Measurements from ENCODE around the gene FAM151B. TPM values are rescaled to one million over a fixed set of nuclear protein-coding genes. Genes with fewer than 3 reads are reported as not detected.

FAM151B gene
- total RNA-seq, 3 donors from 2014 or later, result 1.2 to 3.2 (median 1.5) TPM

DNA sequence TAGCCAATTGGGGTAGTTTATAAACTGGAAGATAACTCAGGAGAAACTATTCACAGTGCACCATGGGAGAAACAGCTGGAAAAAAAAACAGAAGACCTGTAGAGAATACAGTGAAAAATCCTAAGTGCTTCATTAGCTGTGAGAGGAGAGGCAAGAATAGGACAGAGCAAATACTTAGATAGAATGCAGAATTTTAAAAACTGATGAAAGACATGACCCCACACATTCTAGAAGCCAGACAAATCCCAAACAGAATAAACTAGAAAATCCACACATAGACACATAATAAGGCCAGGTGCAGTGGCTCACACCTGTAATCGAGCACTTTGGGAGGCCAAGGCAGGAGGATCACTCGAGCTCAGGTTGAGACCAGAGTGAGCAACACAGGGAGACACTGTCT, 7.5 kb upstream of the FAM151B start:
- no peak for DNase-seq
- Histone ChIP-seq H3K36me3 (ENCODE audit: low read depth) (no peaks in the 10 kb centered on the region), H3K4me1 (ENCODE audit: low read depth) (no peaks in the 10 kb centered on the region), H3K4me3 (no peak overlapping the region), H3K9me3 (no peaks in the 10 kb centered on the region)
- TF ChIP-seq, protein P1, sequence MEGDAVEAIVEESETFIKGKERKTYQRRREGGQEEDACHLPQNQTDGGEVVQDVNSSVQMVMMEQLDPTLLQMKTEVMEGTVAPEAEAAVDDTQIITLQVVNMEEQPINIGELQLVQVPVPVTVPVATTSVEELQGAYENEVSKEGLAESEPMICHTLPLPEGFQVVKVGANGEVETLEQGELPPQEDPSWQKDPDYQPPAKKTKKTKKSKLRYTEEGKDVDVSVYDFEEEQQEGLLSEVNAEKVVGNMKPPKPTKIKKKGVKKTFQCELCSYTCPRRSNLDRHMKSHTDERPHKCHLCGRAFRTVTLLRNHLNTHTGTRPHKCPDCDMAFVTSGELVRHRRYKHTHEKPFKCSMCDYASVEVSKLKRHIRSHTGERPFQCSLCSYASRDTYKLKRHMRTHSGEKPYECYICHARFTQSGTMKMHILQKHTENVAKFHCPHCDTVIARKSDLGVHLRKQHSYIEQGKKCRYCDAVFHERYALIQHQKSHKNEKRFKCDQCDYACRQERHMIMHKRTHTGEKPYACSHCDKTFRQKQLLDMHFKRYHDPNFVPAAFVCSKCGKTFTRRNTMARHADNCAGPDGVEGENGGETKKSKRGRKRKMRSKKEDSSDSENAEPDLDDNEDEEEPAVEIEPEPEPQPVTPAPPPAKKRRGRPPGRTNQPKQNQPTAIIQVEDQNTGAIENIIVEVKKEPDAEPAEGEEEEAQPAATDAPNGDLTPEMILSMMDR (IDR thresholded peaks at IDR 0.05), result no peak
- intact Hi-C loops (cut with DNase I, micrococcal nuclease), result loop anchor here (10.0 kb wide), 1 partner anchor 194 kb away; no protein-coding TSS in a partner anchor
- ATAC-seq, result no peak

DNA sequence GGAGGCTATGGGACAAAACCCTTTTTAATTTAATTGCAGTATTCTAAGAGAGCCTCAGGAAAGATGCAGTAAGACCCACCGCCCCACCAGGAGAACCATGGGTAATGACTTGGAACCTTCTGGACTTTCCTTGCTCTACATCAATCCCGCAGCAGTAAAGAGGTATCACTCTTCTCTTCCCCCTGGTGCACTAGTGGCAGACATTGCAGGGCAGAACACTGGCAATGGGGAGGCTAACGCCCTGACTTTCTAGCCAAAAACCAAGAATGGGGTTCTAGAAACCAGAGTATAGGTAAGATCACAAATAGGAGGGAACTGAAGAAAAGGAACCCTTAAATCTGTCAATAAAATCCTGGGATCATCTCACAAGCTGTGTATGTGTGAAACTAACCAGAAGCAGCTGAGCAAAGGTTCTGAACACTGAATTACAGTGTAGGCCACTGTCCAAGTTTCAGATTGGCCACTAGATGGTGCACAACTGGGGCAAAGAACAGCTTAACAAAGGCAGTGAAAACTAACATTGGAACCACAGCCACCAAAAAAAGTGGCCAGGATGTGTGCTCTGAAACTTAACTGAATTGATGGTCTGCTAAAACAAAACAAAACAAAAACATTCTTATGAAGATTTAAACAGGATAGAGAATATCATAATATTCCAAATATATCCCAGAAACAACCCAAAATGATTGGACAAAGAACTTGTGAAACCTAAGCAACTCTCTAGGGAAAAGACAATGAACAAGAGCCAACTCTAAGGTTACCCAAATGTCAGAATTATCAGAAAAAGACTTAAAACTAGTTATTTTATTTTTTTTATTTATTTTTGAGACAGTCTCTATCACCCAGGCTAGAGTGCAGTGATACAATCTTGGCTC, 6.6 kb upstream of the FAM151B start:
- no peaks in the 10 kb centered on the region for H3K36me3 ChIP-seq (ENCODE audit: low read depth)
- ATAC-seq, result peak; percentile 91
- DNase-seq, result peak in 1 of 3 donors; percentile 67
- intact Hi-C loops (cut with DNase I, micrococcal nuclease), result loop anchor here (10.0 kb wide), 1 partner anchor 194 kb away; no protein-coding TSS in a partner anchor
- TF ChIP-seq, protein P1 (IDR thresholded peaks at IDR 0.05), result peak; percentile 80
- no peaks in the 10 kb centered on the region for H3K9me3 ChIP-seq
- no peaks in the 10 kb centered on the region for H3K4me1 ChIP-seq (ENCODE audit: low read depth)
- H3K4me3 ChIP-seq, result no peak overlapping the region

DNA sequence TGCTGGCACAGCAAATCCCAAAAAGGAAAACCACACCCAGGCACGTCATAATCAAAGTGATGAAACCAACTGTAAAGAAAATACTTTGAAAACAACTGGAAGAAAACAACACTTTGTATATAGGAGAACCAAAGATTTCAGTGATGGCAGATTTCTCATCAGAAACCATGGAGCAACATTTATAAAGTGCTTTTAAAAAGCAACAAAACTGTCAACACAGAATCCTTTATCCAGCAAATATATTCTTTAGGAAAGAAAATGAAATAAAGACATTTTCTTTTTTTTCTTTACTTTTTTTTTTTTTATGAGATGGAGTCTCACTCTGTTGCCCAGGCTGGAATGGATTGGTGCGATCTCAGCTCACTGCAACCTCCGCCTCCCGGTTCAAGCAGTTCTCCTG, 5.3 kb upstream of the FAM151B start:
- Histone ChIP-seq H3K9me3 (no peaks in the 10 kb centered on the region), H3K4me1 (ENCODE audit: low read depth) (peaks cover 5% of the 10 kb centered on the region), H3K4me3 (no peak overlapping the region), H3K36me3 (ENCODE audit: low read depth) (no peaks in the 10 kb centered on the region)
- no peak for ATAC-seq
- TF ChIP-seq, protein P1 (IDR thresholded peaks at IDR 0.05), result no peak
- no peak for DNase-seq
- intact Hi-C loops (cut with DNase I, micrococcal nuclease), result loop anchor here (10.0 kb wide), 1 partner anchor 192 kb away; no protein-coding TSS in a partner anchor

DNA sequence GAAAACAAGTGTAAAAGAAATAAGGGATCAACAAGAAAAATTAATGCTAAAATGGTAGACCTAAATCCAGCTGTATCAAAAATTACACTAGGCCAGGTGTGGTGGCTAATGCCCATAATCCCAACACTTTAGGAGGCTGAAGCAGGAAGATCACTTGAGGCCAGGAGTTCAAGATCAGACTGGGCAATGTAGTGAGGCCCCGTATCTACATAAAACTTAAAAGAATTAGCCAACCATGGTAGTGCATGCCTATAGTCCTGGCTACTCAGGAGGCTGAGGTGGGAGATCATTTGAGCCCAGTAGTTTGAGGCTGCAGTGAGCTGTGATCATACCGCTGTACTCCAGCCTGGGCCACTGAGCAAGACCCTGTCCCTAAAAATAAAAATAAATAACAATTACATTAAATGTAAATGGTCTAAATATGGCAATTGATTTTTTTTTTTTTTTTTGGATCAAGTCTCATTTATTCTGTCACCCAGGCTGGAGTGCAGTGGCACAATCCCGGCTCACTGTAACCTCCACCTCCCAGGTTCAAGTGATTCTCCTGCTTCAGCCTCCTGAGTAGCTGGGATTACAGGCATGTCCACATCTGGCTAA, 4.2 kb upstream of the FAM151B start:
- ATAC-seq (no peak), DNase-seq (no peak)
- intact Hi-C loops (cut with DNase I, micrococcal nuclease), result loop anchor here (10.0 kb wide), 1 partner anchor 191 kb away; no protein-coding TSS in a partner anchor
- Histone ChIP-seq H3K36me3 (ENCODE audit: low read depth) (no peaks in the 10 kb centered on the region), H3K4me1 (ENCODE audit: low read depth) (peaks cover 6% of the 10 kb centered on the region), H3K4me3 (no peak overlapping the region), H3K9me3 (no peaks in the 10 kb centered on the region)
- TF ChIP-seq, protein P1 (IDR thresholded peaks at IDR 0.05), result no peak

DNA sequence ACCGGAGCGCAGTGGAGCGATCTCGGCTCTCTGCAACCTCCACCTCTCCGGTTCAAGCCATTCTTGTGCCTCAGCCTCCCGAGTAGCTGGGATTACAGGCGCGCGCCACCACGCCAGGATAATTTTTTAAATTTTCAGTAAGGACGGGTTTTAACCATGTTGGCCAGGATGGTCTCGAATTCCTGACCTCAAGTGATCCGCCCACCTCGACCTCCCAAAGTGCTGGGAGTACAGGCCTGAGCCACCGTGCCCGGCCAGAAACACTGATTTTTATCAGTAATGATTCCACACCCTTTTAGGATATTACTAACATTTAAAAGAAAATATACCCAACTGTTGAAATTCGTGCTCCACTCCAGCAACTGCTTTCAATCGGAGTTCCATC, 464 bp upstream of the FAM151B start:
- DNase-seq, result no peak
- Histone ChIP-seq H3K4me3 (peak overlapping the region; percentile 23), H3K9me3 (no peaks in the 10 kb centered on the region), H3K4me1 (ENCODE audit: low read depth) (peaks cover 11% of the 10 kb centered on the region), H3K36me3 (ENCODE audit: low read depth) (no peaks in the 10 kb centered on the region)
- intact Hi-C loops (cut with DNase I, micrococcal nuclease), result loop anchor here (10.0 kb wide), 1 partner anchor 187 kb away; no protein-coding TSS in a partner anchor
- TF ChIP-seq, protein P1 (IDR thresholded peaks at IDR 0.05), result no peak
- no peak for ATAC-seq

Data from mucosa of descending colon (tissue), 3 donors.